PC-9 (cell line): ENCODE measurements around the gene MIGA1. TPM values are rescaled to one million over a fixed set of nuclear protein-coding genes. Genes with fewer than 3 reads are reported as not detected.
A peak's percentile ranks its signal among the peaks of the same experiment; 100 is the strongest.

ENCODE experiments used
- BruUV-seq: library from RNA; stranded (reverse); fragments of 400-500 nt; replicated peaks from 2 replicates; lab custom pipeline; 2021; lab: Mats Ljungman, UMichigan
- CTCF ChIA-PET: fragments of 300-600 bp; sonication (Branson Sonifier 250); formaldehyde crosslinking; loops from one replicate; lab custom pipeline; 2022; ENCODE audit warnings: antibody characterized with exemption; lab: Charles Lee
- POLR2A ChIA-PET: fragments of 300-600 bp; sonication (Branson Sonifier 250); formaldehyde crosslinking; loops from one replicate; lab custom pipeline; 2022; ENCODE audit warnings: antibody characterized with exemption; ENCODE audit not compliant: unreplicated experiment; lab: Charles Lee
- DNase-seq, 2 experiments: peaks; one replicate each; pipeline versions ENCODE4 v3.0.0 to v3.0.0-alpha.2; 2015 to 2022; ENCODE audit warnings: mixed read lengths in 1 of 2
- H2AFZ ChIP-seq: fragments of 200-600 bp; sonication (generic); 2 replicates; pipeline ENCODE4 v1.8.1; 2017; ENCODE audit warnings: antibody characterized with exemption
- H3F3A ChIP-seq: fragments of 200-600 bp; sonication (generic); 2 replicates; pipeline ENCODE4 v1.8.1; 2017; ENCODE audit warnings: antibody characterized with exemption, mild to moderate bottlenecking, low read depth; ENCODE audit not compliant: insufficient read depth
- H3K27ac ChIP-seq: fragments of 200-600 bp; sonication (generic); 2 replicates; pipeline ENCODE4 v1.6.1; 2016; ENCODE audit warnings: mixed run types
- H3K27me3 ChIP-seq: fragments of 200-600 bp; sonication (generic); 2 replicates; pipeline ENCODE4 v1.6.1; 2016; ENCODE audit warnings: low read depth, mixed run types; ENCODE audit not compliant: insufficient read depth
- H3K36me3 ChIP-seq: fragments of 200-600 bp; sonication (generic); 2 replicates; pipeline ENCODE4 v1.6.1; 2016; ENCODE audit warnings: low read depth, mixed run types
- H3K4me1 ChIP-seq: fragments of 200-600 bp; sonication (generic); replicated peaks from 2 replicates; pipeline ENCODE4 v1.6.1; 2016; ENCODE audit warnings: mixed run types; ENCODE audit not compliant: insufficient read depth
- H3K4me2 ChIP-seq: fragments of 200-600 bp; sonication (generic); 2 replicates; pipeline ENCODE4 v1.6.1; 2017; ENCODE audit warnings: mixed run types
- H3K4me3 ChIP-seq: fragments of 200-600 bp; sonication (generic); 2 replicates; pipeline ENCODE4 v1.6.1; 2016; ENCODE audit warnings: mixed run types
- H3K79me2 ChIP-seq: fragments of 200-600 bp; sonication (generic); 2 replicates; pipeline ENCODE4 v1.6.1; 2017; ENCODE audit warnings: low read depth, mixed run types
- H3K9me2 ChIP-seq: fragments of 200-600 bp; sonication (generic); 2 replicates; pipeline ENCODE4 v1.8.1; 2017; ENCODE audit warnings: mild to moderate bottlenecking; ENCODE audit not compliant: insufficient read depth
- H3K9me3 ChIP-seq: fragments of 200-600 bp; sonication (generic); 2 replicates; pipeline ENCODE4 v1.8.1; 2016; ENCODE audit warnings: low read depth; ENCODE audit not compliant: insufficient read depth
- H4K20me1 ChIP-seq: fragments of 200-600 bp; sonication (generic); 2 replicates; pipeline ENCODE4 v1.8.1; 2017; ENCODE audit not compliant: insufficient read depth
- CTCF ChIP-seq: fragments of 200-600 bp; sonication (generic); conservative IDR thresholded peaks from 2 replicates; pipeline ENCODE4 v1.6.1; 2017; ENCODE audit warnings: mixed run types, antibody characterized with exemption, mild to moderate bottlenecking, moderate library complexity
- EZH2 ChIP-seq: fragments of 200-600 bp; sonication (generic); IDR thresholded peaks from 2 replicates; pipeline ENCODE4 v1.8.0; 2017; ENCODE audit warnings: antibody characterized with exemption, low read depth
- intact Hi-C: fragments of 100-400 bp; cut with micrococcal nuclease; formaldehyde crosslinking; loops from one replicate; pipeline ENCODE4 v1.10.0; 2022; ENCODE audit not compliant: unreplicated experiment
- total RNA-seq: library from RNA; stranded (reverse); gene quantifications from 2 replicates; pipeline ENCODE4 v1.2.3, GENCODE V29; 2021

Gene MIGA1
- total RNA-seq, 1 experiment from 2014 or later, result 11.5 TPM

- intact Hi-C loops, result no loop called here
Observed at GRCh38 chr1:77882411-77882810, 103.0 kb downstream of the MIGA1 start.

GRCh38 chr1:77888081-77888780 lies 108.8 kb downstream of the MIGA1 start, which contains the start of gene NEXN:
Gene NEXN (plus strand): TSS chr1:77888624. CDS start chr1:77916107, 27,483 bp downstream.
- ChIA-PET POLR2A (interaction anchor here (0.6 kb wide), 1 partner anchor 262 kb away, joined by 3 read pairs; no protein-coding TSS in a partner anchor), CTCF (interaction anchor here (0.6 to 0.8 kb wide), 3 partner anchors 64 to 746 kb away, joined by 3 to 14 read pairs (median 11); no protein-coding TSS in a partner anchor)
- Histone ChIP-seq H2AFZ (peak within 1 kb of the TSS; percentile 93), H3K4me3 (peak within 1 kb of the TSS; percentile 82), H3K27ac (peak within 1 kb of the TSS; percentile 60), H3K27me3 (no peaks in the 10 kb centered on the region), H3K9me3 (no peaks in the 10 kb centered on the region), H3K9me2 (no peaks in the 10 kb centered on the region), H3K4me1 (peaks cover 20% of the 10 kb centered on the region), H3F3A (peaks cover 15% of the 10 kb centered on the region; the same call in 1 of the 2 replicates), H3K79me2 (no peaks in the 10 kb centered on the region), H4K20me1 (no peaks in the 10 kb centered on the region), H3K36me3 (no peaks in the 10 kb centered on the region), H3K4me2 (peak within 1 kb of the TSS; percentile 96)
- TF ChIP-seq CTCF, result no peak
- no peak for TF ChIP-seq EZH2
- intact Hi-C loops, result no loop called here
- peak; percentile 39 to 41 for DNase-seq
- no TSS peak for BruUV-seq

More at GRCh38 chr1:77882411-77882810, 103.0 kb downstream of the MIGA1 start:
- no TSS peak for BruUV-seq
- DNase-seq, result no peak
- CTCF ChIA-PET, result no interaction called here
- TF ChIP-seq CTCF (no peak), EZH2 (no peak)
- H3K4me1 ChIP-seq, result no peaks in the 10 kb centered on the region
- no peaks in the 10 kb centered on the region for H3K9me3 ChIP-seq
- H3K36me3 ChIP-seq, result no peaks in the 10 kb centered on the region
- H4K20me1 ChIP-seq, result no peaks in the 10 kb centered on the region
- no peak overlapping the region for H2AFZ ChIP-seq
- H3K79me2 ChIP-seq, result no peaks in the 10 kb centered on the region
- no peak overlapping the region for H3K4me2 ChIP-seq
- H3K9me2 ChIP-seq, result no peaks in the 10 kb centered on the region
- H3K4me3 ChIP-seq, result no peak overlapping the region
- no peaks in the 10 kb centered on the region for H3F3A ChIP-seq
- H3K27ac ChIP-seq, result no peak overlapping the region
- POLR2A ChIA-PET, result no interaction called here
- H3K27me3 ChIP-seq, result no peaks in the 10 kb centered on the region

- peaks cover 20% of the 10 kb centered on the region for H3K4me1 ChIP-seq
- CTCF ChIA-PET, result interaction anchor here (0.7 to 0.8 kb wide), 2 partner anchors 65 to 351 kb away, joined by 11 to 14 read pairs; no protein-coding TSS in a partner anchor
- no peak for TF ChIP-seq EZH2
- TF ChIP-seq CTCF, result no peak
- no peaks in the 10 kb centered on the region for H3K9me2 ChIP-seq
- POLR2A ChIA-PET, result no interaction called here
- H2AFZ ChIP-seq, result peak overlapping the region; percentile 93
- no peaks in the 10 kb centered on the region for H3K36me3 ChIP-seq
- intact Hi-C loops, result no loop called here
- H3F3A ChIP-seq, result peaks cover 15% of the 10 kb centered on the region; the same call in 1 of the 2 replicates
- no peaks in the 10 kb centered on the region for H4K20me1 ChIP-seq
- TSS peak; percentile 39 for BruUV-seq
- H3K27me3 ChIP-seq, result no peaks in the 10 kb centered on the region
- H3K27ac ChIP-seq, result peak overlapping the region; percentile 60
- H3K79me2 ChIP-seq, result no peaks in the 10 kb centered on the region
- H3K4me3 ChIP-seq, result peak overlapping the region; percentile 82
- H3K9me3 ChIP-seq, result no peaks in the 10 kb centered on the region
- H3K4me2 ChIP-seq, result peak overlapping the region; percentile 96
- DNase-seq, result peak; percentile 23 to 70
Observed at GRCh38 chr1:77888781-77889642, 109.6 kb downstream of the MIGA1 start.
